NCI-H446 (cell line): ENCODE results near the gene TM4SF4.

ENCODE experiments used
- DNase-seq, 2 experiments: peaks; one replicate each; lab custom pipeline; 2025; lab: John Stamatoyannopoulos, UW

TM4SF4 gene

DNA sequence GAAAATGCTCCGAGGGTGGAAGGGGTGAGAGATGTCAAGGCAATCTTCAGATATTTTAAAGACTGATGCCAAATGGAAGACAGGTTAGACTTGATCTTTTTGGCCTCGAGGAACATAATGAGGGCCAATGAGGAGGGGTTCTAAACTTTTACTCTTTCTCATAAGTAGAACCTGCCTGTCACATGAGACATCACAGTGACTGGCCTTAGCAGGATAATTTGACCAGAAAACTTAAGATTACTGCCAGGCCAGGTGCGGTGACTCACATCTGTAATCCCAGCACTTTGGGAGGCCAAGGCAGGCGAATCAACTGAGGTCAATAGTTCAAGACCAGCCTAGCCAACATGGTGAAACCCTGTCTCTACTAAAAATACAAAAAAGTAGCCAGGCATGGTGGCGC lies 12.2 kb downstream of the TM4SF4 start:
- DNase-seq = no peak

DNA sequence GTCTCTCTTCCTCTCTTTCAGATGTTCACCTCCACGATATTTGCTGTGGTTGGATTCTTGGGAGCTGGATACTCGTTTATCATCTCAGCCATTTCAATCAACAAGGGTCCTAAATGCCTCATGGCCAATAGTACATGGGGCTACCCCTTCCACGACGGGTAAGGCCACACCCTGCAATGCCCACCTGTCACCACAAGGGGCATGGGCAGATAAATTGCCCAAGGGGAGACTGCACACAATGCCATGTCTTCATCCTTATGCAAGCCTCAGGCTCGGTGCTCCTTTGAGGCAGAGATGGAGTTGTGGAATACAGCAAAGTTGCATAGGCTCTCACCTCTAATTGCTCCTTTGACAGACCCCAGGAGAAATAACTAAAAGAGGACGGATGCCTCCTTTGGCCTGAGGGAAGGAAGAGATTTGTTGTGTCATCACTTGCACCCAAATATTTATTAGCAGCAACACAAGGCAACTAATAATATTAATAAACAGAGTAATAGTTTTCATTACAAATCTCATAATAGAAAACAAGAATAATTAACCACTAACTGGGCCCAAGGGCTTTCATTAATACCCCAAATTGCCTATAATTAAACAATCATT lies 13.2 kb downstream of the TM4SF4 start:
- peak in 1 of 2 experiments; percentile 27 for DNase-seq

DNA sequence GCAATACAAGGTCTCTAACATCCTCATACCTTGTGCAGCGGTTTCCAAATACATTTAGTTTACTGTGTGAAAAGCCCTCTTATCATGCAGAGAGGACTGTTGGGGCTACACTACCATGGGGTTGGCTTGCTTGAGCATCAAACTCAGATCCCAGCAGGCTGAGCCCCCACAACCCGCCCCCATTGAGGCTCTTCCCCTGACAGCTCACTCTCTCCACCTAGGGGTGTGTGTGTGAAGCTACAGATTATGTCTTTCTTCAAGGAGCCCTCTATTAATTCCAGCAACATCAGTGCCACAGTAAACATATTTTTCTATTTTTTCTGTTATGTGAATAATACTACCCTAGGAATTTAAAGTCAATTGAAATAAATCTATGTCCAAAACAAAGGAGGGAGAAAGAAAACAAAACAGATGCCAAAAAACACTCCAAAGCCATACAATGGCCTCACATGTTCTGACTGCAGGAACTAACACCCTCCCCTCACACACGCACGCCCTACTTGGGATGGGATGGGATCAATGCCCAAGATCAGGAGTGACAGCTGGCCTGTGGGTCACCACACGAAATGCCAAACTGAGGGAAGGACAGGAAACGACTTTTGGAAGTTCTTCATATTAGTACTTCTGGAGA lies 14.7 kb downstream of the TM4SF4 start:
- peak in 1 of 2 experiments; percentile 37 for DNase-seq

DNA sequence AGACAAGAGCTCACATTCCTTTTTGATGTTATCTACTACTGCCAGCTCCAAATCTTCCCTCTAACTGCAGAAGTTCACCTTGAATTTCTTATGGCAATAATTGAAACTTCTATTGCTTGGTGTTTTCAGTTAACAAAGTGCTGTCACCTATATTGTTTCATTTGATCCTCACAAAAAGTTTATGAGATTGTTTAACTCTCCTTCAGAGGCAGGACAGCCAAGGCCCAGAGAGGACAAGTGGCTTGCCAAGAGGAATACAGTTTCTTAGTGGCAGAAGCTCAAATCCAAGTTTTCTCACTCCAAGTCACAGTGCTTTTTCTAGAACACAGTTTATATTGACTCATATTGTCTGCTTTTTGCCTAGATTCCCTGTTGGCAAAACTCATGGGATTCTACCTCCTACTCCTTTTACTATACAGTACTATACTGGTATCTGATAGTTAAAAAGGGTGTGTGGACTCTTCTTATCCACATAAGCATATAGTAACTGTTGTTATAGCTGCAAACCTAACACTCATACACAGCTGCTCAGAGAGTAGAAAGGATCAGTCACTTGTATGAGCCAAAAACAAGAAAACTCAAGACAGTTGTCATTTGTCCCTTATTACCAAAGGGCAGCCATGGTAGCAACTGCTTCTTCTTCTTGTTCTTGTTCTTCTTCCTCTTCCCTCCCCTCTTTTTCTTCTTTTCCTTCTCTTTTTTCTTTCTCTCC lies 15.9 kb downstream of the TM4SF4 start:
- no peak for DNase-seq

DNA sequence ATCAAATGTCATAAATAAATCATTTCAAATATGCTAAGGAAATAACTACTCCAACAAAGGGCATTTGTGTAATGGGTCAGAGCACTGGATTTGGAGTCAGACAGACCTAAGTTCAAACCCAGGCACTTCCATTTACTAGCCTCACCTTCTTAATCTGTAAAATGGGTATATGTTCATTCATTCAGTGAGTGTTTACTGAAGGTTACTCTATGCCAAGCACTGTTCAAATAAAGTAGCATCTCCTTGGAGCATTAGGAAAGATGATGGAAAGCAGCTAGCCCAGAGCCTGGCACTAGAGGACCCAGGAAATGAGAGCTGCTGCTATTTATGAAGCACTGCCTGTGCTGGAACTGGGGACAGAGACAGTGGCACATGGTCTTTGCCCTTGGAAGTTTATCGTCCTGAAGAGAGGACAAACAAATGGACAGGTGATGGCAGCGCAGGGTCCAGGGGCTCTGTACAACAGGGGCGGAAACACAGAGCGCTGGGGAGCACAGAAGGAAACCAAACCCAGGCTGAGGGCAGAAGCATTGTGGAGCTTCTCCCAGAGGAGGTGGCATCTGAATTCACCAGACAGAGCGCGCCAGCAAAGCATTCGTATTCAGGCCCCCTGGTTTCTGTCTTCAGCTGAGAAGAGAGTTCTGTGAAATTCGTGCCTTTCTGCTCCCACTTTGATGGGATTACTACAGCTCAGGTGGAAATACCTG lies 19.0 kb downstream of the TM4SF4 start:
- no peak for DNase-seq

DNA sequence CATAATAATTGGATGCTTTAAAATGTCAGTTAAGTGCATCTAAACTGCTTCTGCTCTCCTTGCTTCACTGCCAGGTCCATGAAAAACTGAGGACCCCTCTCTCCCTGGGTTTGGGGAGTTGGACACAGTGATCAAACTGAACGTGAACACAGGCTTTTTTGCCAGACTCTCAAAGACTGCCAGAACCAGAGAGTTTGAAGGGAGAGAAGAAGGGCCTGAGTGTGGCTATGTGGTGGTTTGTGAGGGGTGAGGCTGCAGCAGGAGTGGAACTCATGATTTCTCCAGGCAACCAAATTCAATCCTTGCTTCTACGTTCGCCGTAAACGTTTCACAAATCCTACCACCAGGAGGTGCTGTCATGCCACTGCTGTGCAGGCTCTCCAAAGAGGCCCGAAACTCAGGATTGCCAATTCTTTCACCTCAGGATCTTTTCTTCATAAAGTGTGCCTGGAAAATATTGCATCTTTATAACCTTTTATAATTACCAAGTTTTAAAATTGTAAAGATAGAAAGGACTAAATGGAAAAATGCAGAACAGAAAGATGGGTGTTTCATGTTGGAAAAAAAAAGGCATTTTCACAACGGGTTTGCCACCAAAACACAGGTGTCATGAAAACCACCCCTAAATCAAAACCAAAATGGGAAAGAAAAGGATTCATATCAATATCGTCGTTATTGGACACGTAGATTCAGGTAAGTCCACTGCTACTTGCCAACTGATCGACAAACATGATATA lies 19.7 kb downstream of the TM4SF4 start:
- DNase-seq = peak; percentile 56 to 88

DNA sequence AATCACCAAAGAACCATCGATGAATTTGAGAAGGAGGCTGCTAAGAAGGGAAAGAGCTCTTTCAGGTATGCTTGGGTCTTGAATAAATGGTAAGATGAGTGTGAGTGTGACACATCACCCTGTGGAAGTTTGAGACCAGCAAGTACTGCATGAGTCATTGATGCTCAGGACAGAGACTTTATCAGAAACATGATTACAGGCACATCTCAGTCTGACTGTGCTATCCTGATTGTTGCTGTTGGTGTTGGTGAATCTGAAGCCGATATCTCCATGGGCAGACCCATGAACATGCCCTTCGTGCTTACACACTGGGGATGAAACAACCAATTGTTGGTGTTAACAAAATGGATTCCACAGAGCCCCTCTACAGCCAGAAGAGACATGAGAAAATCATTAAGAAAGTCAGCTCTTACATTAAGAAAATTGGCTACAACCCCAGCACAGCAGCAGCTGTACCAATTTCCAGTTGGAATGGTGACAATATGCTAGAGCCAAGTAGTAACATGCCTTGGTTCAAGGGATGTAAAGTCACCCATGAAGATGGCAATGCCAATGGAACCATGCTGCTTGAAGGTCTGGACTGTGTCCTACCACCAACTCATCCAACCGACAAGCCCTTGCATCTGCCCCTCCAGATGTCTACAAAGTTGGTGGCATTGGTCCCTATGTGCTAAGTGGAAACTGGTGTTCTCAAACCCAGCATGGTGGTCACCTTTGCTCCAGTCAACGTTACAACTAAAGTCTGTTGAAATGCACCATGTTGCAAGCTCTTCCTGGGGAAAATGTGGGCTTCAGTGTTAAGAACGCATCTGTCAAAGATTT lies 20.5 kb downstream of the TM4SF4 start:
- peak; percentile 89 to 96 for DNase-seq

DNA sequence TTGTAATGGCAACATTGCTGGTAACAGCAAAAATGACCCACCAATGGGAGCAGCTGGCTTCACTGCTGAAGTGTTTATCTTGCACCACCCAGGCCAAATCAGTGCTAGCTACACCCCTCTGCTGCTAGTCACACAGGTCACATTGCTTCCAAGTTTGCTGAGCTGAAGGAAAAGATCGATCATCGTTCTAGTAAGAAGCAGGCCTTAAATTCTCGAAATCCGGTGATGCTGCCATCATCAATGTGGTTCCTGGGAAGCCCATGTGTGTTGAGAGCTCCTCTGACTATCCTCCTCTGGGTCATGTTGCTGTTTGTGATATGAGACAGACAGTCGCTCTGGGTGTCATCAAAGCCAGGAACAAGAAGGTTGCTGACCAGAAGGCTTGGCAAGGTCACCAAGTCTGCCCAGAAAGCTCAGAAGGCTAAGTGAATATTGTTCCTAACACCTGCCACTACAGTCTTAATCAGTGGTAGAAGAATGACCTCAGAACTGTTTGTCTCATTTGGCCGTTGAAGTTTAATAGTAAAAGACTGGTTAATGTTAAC lies 21.2 kb downstream of the TM4SF4 start:
- peak; percentile 63 to 89 for DNase-seq

DNA sequence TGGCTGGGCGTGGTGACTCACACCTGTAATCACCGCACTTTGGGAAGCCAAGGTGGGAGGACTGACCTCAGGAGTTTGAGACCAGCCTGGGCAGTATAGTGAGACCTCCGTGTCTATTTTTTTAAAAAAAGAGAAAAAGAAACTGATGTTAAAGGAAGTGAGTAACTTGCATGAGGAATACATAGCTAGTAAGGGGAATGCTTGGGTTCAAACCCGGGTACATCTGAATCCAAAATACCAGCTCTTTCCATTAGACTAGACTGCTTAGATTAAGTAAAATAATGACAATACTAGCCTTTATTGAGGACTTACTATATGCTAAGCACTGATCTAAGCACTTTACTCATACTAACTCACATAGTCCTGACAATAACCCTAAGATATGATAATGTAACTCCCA lies 22.4 kb downstream of the TM4SF4 start:
- no peak for DNase-seq

DNA sequence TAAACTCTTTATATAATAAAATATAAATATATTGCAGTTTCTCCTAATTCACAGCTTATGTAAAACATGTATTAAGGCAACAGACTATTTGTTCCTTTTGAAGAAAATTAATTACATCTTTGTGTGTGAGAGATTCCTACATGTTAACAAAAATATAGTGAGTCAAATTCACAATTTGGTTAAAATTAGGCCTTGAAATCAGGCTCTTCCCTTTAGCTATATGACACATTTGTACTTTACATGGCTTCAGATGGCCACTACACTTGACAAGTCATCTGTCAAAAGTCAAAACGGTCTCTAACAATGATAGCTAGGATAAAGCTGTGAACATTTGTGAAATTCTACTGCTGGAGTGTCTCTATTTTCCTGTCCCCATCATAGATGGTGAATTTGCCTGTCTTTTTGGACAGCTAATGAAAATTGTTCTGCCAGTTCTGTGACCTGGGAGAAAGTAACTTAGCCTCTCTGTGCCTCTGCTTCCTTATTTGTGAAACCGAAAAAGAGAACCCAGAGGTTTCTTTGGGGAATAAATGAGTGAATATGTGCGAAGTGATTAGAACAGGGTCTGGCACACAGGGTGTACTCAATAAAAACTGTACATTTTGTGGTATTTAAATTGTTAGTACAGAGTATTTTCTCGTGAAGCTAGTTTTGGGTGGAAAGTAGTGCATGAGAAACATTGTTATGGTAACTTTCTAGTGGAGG lies 23.6 kb downstream of the TM4SF4 start:
- no peak for DNase-seq

DNA sequence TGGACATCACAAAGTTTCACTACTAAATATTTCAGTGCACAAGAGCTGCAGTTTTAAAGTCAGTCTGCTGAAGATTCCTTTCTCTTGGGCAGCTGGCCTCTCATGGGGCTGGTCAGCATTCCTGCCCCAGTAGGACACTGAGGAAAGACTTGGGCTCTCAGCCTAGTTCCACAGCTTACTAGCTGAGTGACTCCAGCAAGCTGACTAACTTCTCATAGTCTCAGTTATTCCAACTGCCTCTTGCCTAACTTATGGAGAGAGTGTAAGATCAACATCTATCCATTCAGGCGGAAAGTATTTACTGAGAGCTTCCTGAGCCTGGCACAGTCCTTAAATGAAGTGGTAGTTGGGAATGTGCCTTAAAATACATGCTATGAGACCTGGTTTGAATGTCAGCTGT lies 27.0 kb downstream of the TM4SF4 start:
- DNase-seq = peak in 1 of 2 experiments; percentile 38

DNA sequence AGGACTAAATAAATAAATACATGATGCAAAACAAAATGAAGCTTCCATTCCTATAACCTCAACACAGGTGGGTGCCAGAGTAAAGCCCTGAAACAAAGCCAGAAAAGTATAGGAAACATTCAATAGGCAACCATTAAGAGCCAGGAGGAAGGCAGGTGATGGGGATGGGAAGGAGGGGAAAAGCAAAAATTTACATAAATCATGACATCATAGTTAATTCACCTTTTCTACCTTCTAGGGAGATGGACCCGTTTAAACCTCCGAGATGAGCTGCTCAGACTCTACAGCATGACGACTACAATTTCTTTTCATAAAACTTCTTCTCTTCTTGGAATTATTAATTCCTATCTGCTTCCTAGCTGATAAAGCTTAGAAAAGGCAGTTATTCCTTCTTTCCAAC lies 27.9 kb downstream of the TM4SF4 start:
- DNase-seq = no peak

DNA sequence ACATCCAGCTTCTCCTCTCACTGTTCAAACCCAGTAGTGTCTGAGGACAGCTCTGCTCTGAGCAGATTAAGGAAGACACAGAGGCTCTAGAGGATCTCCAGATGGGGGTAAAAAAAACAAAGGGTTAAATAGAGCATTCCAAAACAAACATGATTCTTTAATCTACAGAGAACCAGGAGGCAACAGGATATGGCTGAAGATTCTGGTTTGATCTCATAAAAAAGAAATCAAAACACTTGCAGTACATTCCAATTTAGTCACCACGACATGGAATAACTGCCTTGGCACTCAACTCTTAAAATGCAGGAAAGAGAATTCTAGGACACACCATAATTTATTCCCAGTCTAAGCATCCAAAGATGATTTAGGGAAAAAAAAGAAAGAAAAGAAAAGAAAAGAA lies 32.0 kb downstream of the TM4SF4 start:
- no peak for DNase-seq

DNA sequence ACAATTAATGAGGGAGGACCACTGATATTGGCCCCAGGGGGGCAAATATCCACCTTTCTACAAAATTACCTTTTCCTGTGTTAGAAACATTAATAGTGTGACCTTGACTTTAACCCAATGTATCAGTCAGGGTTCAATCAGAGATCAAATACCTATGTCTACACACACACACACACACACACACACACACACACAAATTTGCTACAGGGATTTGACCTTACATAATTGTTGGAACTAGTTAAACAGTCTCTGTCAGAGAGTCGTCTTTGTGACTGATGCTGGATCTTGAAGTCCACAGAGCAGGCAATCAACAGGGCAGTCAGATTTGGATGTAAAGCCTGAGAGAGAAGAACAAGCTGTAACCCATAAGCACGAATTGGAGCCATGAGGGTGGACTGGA lies 32.5 kb downstream of the TM4SF4 start:
- DNase-seq = no peak

DNA sequence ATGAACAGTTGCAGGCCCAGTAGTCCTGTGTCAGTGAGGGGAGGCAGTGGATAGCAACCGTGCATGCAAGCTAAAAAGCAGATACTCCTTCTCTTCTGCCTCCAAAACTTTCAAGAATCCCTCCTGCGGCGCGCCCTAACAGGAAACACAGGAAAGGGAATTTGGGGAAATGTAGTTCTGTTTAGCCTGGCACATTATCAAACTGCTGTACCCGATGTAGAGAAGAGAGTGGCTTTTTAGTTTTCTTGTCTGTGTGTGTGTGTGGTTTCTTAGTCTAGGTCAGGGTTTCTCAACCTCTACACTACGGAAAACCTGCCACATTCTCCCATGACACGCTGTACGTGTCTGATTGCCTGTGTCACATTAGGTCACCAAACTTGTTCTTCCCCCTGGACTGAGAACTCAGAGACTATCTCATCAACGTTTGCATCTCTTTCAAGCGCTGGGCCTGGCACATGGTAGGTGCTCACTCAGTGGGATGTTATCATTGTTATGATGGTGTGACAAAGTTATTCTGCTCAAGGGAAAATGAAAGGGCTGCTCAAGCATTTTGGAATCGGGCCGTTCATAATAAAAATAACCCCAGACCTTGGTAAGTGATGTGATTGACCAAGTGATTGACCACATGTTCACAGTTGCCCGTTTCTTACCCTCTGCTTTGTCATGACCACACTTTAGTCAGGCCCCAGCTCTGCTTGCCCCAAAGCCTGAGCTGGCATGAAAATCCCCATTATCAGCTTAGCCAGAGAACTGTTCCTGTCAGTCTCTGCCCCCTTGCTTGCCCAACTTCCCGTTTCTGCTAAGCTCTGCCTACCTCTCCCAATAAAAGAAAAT lies 33.2 kb downstream of the TM4SF4 start:
- DNase-seq = no peak

DNA sequence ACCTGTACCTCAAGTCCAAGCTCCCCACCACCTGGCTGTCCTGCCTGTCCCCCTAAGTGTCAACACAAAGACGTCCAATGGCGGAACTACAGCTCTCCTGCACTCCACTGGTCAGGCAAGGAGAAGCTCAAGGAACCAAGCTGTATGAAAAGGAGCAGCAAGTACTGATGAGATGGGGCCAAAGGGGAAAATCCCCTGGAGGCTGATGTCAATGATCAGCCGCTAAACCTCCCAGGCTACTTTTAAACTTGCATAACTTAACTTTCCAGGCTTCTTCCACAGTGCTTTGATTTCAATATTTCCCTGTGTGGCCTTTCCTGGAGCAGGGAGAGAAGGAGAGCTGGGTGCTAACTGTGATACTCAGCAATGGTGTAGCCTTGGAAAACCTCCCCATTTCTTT lies 35.0 kb downstream of the TM4SF4 start:
- DNase-seq = no peak

DNA sequence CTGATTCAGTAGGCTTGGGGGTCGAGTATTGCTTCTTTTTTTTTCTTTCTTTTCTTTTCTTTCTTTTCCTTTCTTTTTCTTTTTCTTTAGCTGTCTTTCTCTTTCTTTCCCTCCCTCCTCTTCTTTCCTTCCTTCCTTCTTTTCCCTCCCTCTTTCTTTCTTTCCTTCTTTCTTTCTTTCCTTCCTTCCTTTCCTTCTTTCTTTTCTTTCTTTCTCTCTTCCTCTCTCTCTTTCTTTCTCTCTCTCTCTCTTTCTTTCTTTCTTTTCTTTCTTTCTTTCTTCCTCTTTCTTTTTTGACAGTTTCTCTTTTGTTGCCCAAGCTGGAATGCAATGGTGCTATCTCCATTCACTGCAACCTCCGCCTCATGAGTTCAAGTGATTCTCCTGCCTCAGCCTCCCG lies 36.0 kb downstream of the TM4SF4 start:
- no peak for DNase-seq

DNA sequence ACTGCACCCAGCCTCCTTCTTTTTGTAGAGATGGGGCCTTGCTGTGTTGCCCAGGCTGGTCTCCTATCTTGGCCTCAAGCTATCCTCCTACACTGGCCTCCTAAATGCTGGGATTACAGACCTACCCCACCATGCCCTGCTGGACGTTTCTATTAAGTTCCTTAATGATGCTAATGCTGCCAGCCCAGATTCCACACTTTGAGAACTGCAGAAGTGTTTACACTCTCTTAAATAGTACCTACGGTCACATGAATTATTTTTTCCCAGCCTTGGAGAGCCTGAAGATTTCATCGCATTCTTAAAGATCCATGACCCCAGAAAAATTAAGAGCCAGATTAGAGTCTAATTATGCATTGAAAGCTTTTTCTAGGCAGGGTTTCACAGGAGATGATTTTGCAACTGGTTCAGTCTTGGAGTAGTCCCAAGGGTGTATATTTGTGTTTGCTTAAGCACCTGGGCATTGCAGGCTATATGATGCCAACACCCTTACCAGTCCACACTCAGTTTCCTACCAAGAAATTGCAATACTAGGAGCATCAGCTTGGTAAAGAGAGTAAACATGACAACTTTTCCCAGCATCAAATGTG lies 36.6 kb downstream of the TM4SF4 start:
- DNase-seq = no peak
